IMR-90 (cell line): ENCODE data around the gene GSG1L. TPM values are rescaled to one million over a fixed set of nuclear protein-coding genes. Genes with fewer than 3 reads are reported as not detected.

ENCODE experiments used
- ATAC-seq: fragments of 200-7000 bp; cut with Tn5 transposase; 2 replicates; pipeline ENCODE4 v1.9.1; 2020; ENCODE audit warnings: low read depth, mild to moderate bottlenecking, moderate library complexity
- BruUV-seq: library from RNA; stranded (reverse); fragments of 400-500 nt; replicated peaks from 2 replicates; lab custom pipeline; 2021; lab: Mats Ljungman, UMichigan
- CTCF ChIA-PET: fragments of 300-600 bp; formaldehyde crosslinking; extraction: SDS; loops from one replicate; lab custom pipeline; 2021; ENCODE audit warnings: antibody characterized with exemption; lab: Yijun Ruan, JAX
- POLR2A ChIA-PET: fragments of 300-600 bp; sonication (Branson Sonifier 250); formaldehyde crosslinking; loops from one replicate; lab custom pipeline; 2022; ENCODE audit warnings: antibody characterized with exemption; ENCODE audit not compliant: unreplicated experiment; lab: Charles Lee
- DNase-seq: peaks from one replicate; pipeline ENCODE4 v3.0.0; 2013
- H2AFZ ChIP-seq: replicated peaks from 2 replicates; pipeline ENCODE3; 2013; ENCODE audit warnings: low read length, mild to moderate bottlenecking; ENCODE audit not compliant: poor library complexity
- H2AK5ac ChIP-seq: 2 replicates; pipeline ENCODE4 v1.6.1; 2013; ENCODE audit warnings: low read depth, low read length, inconsistent platforms
- H2AK9ac ChIP-seq: replicated peaks from 2 replicates; pipeline ENCODE3; 2013; ENCODE audit warnings: mild to moderate bottlenecking, low read depth, low read length, moderate library complexity; ENCODE audit not compliant: poor library complexity
- H2BK120ac ChIP-seq: 2 replicates; pipeline ENCODE4 v1.6.1; 2013; ENCODE audit warnings: low read depth, low read length, inconsistent platforms
- H2BK15ac ChIP-seq: 3 replicates; pipeline ENCODE4 v1.6.1; 2013; ENCODE audit warnings: low read depth, low read length, inconsistent platforms
- H2BK20ac ChIP-seq: 2 replicates; pipeline ENCODE4 v1.6.1; 2013; ENCODE audit warnings: low read depth, mild to moderate bottlenecking, inconsistent platforms, low read length, moderate library complexity
- H2BK5ac ChIP-seq: 2 replicates; pipeline ENCODE4 v1.6.1; 2013; ENCODE audit warnings: mild to moderate bottlenecking, low read depth, low read length, inconsistent platforms; ENCODE audit not compliant: poor library complexity, severe bottlenecking
- H3K14ac ChIP-seq: replicated peaks from 2 replicates; pipeline ENCODE4 v1.6.1; 2013; ENCODE audit warnings: low read depth, low read length, inconsistent platforms
- H3K18ac ChIP-seq: 2 replicates; pipeline ENCODE4 v1.6.1; 2013; ENCODE audit warnings: low read depth, low read length, control low read depth
- H3K23ac ChIP-seq: 2 replicates; pipeline ENCODE4 v1.6.1; 2013; ENCODE audit warnings: low read depth, low read length, inconsistent platforms
- H3K27ac ChIP-seq: 2 replicates; pipeline ENCODE4 v1.5.1; 2013; ENCODE audit warnings: mild to moderate bottlenecking, control low read depth, low read length; ENCODE audit not compliant: insufficient read depth
- H3K27me3 ChIP-seq: 2 replicates; pipeline ENCODE4 v1.6.1; 2013; ENCODE audit warnings: low read length; ENCODE audit not compliant: control insufficient read depth, insufficient read depth
- H3K36me3 ChIP-seq: 2 replicates; pipeline ENCODE4 v1.6.1; 2013; ENCODE audit warnings: low read length, mixed read lengths; ENCODE audit not compliant: control insufficient read depth, insufficient read depth
- H3K4ac ChIP-seq: 2 replicates; pipeline ENCODE4 v1.6.1; 2013; ENCODE audit warnings: low read depth, low read length, inconsistent platforms
- H3K4me1 ChIP-seq: 2 replicates; pipeline ENCODE4 v1.6.1; 2013; ENCODE audit warnings: low read length, mixed read lengths; ENCODE audit not compliant: control insufficient read depth, insufficient read depth
- H3K4me2 ChIP-seq: 2 replicates; pipeline ENCODE4 v1.6.1; 2013; ENCODE audit warnings: low read depth, mild to moderate bottlenecking, control low read depth, low read length, moderate library complexity
- H3K4me3 ChIP-seq: 2 replicates; pipeline ENCODE4 v1.5.1; 2013; ENCODE audit warnings: low read depth, mild to moderate bottlenecking, control low read depth, low read length, moderate library complexity; ENCODE audit not compliant: insufficient read depth
- H3K56ac ChIP-seq: 2 replicates; pipeline ENCODE4 v1.6.1; 2013; ENCODE audit warnings: low read length, inconsistent platforms; ENCODE audit not compliant: insufficient read depth; ENCODE audit errors: extremely low read depth
- H3K79me1 ChIP-seq, 2 experiments: 2 replicates each; pipeline ENCODE4 v1.6.1; 2013; ENCODE audit warnings: low read length in 2 of 2, inconsistent platforms in 1 of 2, low read depth in 1 of 2
- H3K9ac ChIP-seq: 2 replicates; pipeline ENCODE4 v1.6.1; 2013; ENCODE audit warnings: low read depth, low read length, control low read depth
- H3K9me1 ChIP-seq: 2 replicates; pipeline ENCODE4 v1.6.1; 2013; ENCODE audit warnings: low read length, inconsistent platforms; ENCODE audit not compliant: insufficient read depth
- H3K9me3 ChIP-seq: 2 replicates; pipeline ENCODE4 v1.6.1; 2013; ENCODE audit warnings: low read length; ENCODE audit not compliant: control insufficient read depth, insufficient read depth
- H4K20me1 ChIP-seq: 2 replicates; pipeline ENCODE4 v1.6.1; 2013; ENCODE audit warnings: low read length, inconsistent platforms; ENCODE audit not compliant: insufficient read depth
- H4K5ac ChIP-seq: 2 replicates; pipeline ENCODE4 v1.6.1; 2013; ENCODE audit warnings: mild to moderate bottlenecking, low read depth, low read length, control low read depth
- H4K8ac ChIP-seq, 2 experiments: 2 replicates each; pipeline ENCODE4 v1.6.1; 2013; ENCODE audit warnings: low read depth in 2 of 2, low read length in 2 of 2, control low read depth in 1 of 2, inconsistent platforms in 1 of 2
- H4K91ac ChIP-seq: 2 replicates; pipeline ENCODE4 v1.6.1; 2013; ENCODE audit warnings: low read depth, low read length, inconsistent platforms; ENCODE audit not compliant: insufficient read depth
- CHD1 ChIP-seq: IDR thresholded peaks from 2 replicates; pipeline ENCODE4 v1.6.1; 2012; ENCODE audit warnings: low read depth, low read length, improper control_type of control experiment
- FOS ChIP-seq: fragments of 150-350 bp; IDR thresholded peaks from 2 replicates; pipeline ENCODE4 v1.6.1; 2016; ENCODE audit warnings: low read depth, low read length
- MAZ ChIP-seq: IDR thresholded peaks from 2 replicates; pipeline ENCODE4 v1.6.1; 2012; ENCODE audit warnings: low read depth, mild to moderate bottlenecking, low read length, improper control_type of control experiment, moderate library complexity, borderline replicate concordance
- MXI1 ChIP-seq: IDR thresholded peaks from 2 replicates; pipeline ENCODE4 v1.6.1; 2012; ENCODE audit warnings: low read depth, mild to moderate bottlenecking, low read length, moderate library complexity, borderline replicate concordance
- NFE2L2 ChIP-seq: fragments of 150-350 bp; IDR thresholded peaks from 2 replicates; pipeline ENCODE4 v1.6.1; 2016; ENCODE audit warnings: low read depth, mild to moderate bottlenecking, low read length
- RAD21 ChIP-seq: IDR thresholded peaks from 2 replicates; pipeline ENCODE4 v1.6.1; 2012; ENCODE audit warnings: low read length, improper control_type of control experiment
- RCOR1 ChIP-seq: IDR thresholded peaks from 2 replicates; pipeline ENCODE4 v1.6.1; 2012; ENCODE audit warnings: mild to moderate bottlenecking, low read length, improper control_type of control experiment; ENCODE audit not compliant: insufficient replicate concordance
- RFX5 ChIP-seq: IDR thresholded peaks from 2 replicates; pipeline ENCODE4 v1.8.0; 2012; ENCODE audit warnings: low read depth, mild to moderate bottlenecking, low read length, moderate library complexity
- SMC3 ChIP-seq: fragments of 150-350 bp; IDR thresholded peaks from 2 replicates; pipeline ENCODE4 v1.6.1; 2016; ENCODE audit warnings: low read depth, mild to moderate bottlenecking, antibody characterized with exemption, low read length, moderate library complexity
- WGBS, 2 experiments: methylation state at CpG; one replicate each; pipeline versions ENCODE4 v1.1.5 to v1.1.7; 2013; ENCODE audit warnings: missing lambda C conversion rate in 2 of 2; ENCODE audit not compliant: insufficient read length in 1 of 2; ENCODE audit errors: extremely low coverage in 2 of 2; 5-methylcytosine and 5-hydroxymethylcytosine counted together
- dilution Hi-C: fragments of 300-500 bp; cut with HindIII; formaldehyde crosslinking; loops from one replicate; pipeline ENCODE4 v1.14.3; 2018; ENCODE audit warnings: low sequenced_read_pairs; ENCODE audit not compliant: unreplicated experiment
- in situ Hi-C: fragments of 300-500 bp; cut with MboI; formaldehyde crosslinking; loops from 3 replicates; pipeline ENCODE4 v1.14.3; 2019; ENCODE audit warnings: low sequenced_read_pairs, inconsistent platforms, mixed read lengths
- intact Hi-C: fragments of 100-400 bp; cut with micrococcal nuclease; formaldehyde crosslinking; loops from 2 replicates; pipeline ENCODE4 v1.10.0; 2022
- polyA plus RNA-seq, 3 experiments: library from polyadenylated mRNA; depleted of rRNA; stranded (reverse); fragments of >200 nt; gene quantifications; 2 replicates each; pipeline ENCODE4 v1.2.3, GENCODE V29; 2012; ENCODE audit warnings: low replicate concordance in 1 of 3
- total RNA-seq: library from RNA; depleted of rRNA; stranded (reverse); fragments of >200 nt; gene quantifications from 2 replicates; pipeline ENCODE4 v1.2.3, GENCODE V29; 2012
- TF ChIP-seq, protein P1 (sequence below): conservative IDR thresholded peaks from 2 replicates; pipeline ENCODE4 v1.5.1; 2012; ENCODE audit warnings: mild to moderate bottlenecking, low read depth, low read length, improper control_type of control experiment
- TF ChIP-seq, protein P2 (sequence below): fragments of 150-350 bp; IDR thresholded peaks from 2 replicates; pipeline ENCODE4 v1.6.1; 2017; ENCODE audit warnings: mild to moderate bottlenecking, antibody characterized with exemption, low read length, low read depth

Gene GSG1L
- total and polyA plus RNA-seq, 2 of the 4 experiments (the other 2 are of a cell fraction), result not detected

- no peak for TF ChIP-seq FOS
- TF ChIP-seq NFE2L2, result no peak
These were observed 35.7 kb upstream of the GSG1L start (continued) for GRCh38 chr16:28098959-28099945.

DNA sequence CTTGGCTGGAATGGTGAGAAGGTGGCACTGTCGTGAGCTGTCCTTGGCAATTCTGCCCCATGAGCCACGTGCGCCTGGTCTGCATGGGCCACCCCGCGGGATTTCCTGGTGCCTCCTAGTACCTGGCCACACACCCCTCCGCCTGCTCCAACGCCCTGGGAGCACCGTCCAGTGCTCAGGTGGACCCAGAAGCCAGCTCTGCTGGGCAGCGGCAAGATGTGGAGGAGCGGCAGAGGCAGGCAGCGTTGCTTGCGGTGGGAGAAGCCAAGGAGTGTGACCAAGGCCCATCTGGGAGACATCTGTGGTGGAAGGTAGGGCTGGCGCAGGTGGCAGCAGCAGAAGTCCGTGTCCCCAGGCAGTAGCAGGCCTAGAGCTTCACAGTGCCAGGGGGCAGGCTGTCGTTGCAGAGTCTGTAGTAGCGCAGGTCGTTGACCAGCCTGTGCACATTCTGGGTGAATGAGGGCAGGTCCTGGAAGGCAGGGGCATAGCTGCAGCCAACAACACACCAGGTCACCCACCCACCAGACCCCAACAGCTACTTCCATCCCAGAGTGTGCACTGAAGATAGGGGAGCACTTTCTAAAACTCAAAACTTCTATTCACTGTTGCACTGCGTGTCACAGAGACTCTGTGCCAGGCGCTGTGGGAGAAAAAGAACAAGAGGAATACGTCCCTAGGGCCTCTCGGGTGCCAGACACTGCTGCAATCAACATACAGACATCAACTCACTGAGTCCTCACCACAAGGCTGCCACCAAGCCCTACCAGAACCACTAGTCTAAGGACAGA lies 34.9 kb upstream of the GSG1L start:
- Histone ChIP-seq H3K9ac (no peak overlapping the region), H4K20me1 (peaks cover 22% of the 10 kb centered on the region), H3K4me3 (no peak overlapping the region), H4K91ac (no peak overlapping the region), H3K4me1 (no peaks in the 10 kb centered on the region), H3K9me1 (no peaks in the 10 kb centered on the region; the same call in 1 of the 2 replicates), H3K4ac (no peak overlapping the region), H3K36me3 (peaks cover 68% of the 10 kb centered on the region), H2AFZ (no peak overlapping the region), H3K56ac (no peak overlapping the region), H2BK120ac (no peak overlapping the region), H4K8ac (no peak overlapping the region), H3K27ac (no peak overlapping the region), H2BK5ac (no peak overlapping the region), H3K4me2 (no peak overlapping the region), H2AK5ac (no peak overlapping the region), H3K18ac (no peak overlapping the region), H3K23ac (no peak overlapping the region), H3K14ac (no peak overlapping the region), H2BK15ac (no peak overlapping the region), H3K27me3 (no peaks in the 10 kb centered on the region), H2BK20ac (no peak overlapping the region), H3K79me1 (peaks cover 10 to 33% of the 10 kb centered on the region in 2 experiments; a peak in 2 of 4 replicates), H2AK9ac (no peak overlapping the region), H3K9me3 (no peaks in the 10 kb centered on the region), H4K5ac (no peak overlapping the region)
- BruUV-seq, result TSS peak; percentile 91
- DNase-seq (no peak), ATAC-seq (no peak)
- in situ Hi-C loops, result no loop called here
- ChIA-PET POLR2A (no interaction called here), CTCF (no interaction called here)
- dilution Hi-C loops, result no loop called here
- intact Hi-C loops, result no loop called here
- 93% methylated on average over 3 of the region's 21 CpGs; no CpG with 5 or more reads in 1 of the 2 experiments for WGBS, 2 experiments
- TF ChIP-seq, protein P1, sequence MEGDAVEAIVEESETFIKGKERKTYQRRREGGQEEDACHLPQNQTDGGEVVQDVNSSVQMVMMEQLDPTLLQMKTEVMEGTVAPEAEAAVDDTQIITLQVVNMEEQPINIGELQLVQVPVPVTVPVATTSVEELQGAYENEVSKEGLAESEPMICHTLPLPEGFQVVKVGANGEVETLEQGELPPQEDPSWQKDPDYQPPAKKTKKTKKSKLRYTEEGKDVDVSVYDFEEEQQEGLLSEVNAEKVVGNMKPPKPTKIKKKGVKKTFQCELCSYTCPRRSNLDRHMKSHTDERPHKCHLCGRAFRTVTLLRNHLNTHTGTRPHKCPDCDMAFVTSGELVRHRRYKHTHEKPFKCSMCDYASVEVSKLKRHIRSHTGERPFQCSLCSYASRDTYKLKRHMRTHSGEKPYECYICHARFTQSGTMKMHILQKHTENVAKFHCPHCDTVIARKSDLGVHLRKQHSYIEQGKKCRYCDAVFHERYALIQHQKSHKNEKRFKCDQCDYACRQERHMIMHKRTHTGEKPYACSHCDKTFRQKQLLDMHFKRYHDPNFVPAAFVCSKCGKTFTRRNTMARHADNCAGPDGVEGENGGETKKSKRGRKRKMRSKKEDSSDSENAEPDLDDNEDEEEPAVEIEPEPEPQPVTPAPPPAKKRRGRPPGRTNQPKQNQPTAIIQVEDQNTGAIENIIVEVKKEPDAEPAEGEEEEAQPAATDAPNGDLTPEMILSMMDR, result no peak
- TF ChIP-seq RFX5, result no peak
- TF ChIP-seq, protein P2, sequence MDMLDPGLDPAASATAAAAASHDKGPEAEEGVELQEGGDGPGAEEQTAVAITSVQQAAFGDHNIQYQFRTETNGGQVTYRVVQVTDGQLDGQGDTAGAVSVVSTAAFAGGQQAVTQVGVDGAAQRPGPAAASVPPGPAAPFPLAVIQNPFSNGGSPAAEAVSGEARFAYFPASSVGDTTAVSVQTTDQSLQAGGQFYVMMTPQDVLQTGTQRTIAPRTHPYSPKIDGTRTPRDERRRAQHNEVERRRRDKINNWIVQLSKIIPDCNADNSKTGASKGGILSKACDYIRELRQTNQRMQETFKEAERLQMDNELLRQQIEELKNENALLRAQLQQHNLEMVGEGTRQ, result no peak
- no peak for TF ChIP-seq SMC3
- no peak for TF ChIP-seq RAD21
- TF ChIP-seq MXI1, result no peak
- TF ChIP-seq MAZ, result no peak
- TF ChIP-seq RCOR1, result no peak
- TF ChIP-seq CHD1, result no peak
- no peak for TF ChIP-seq NFE2L2
